Thoracic aorta (tissue), 2 donors: ENCODE measurements around the gene FREM1. TPM values are rescaled to one million over a fixed set of nuclear protein-coding genes. Genes with fewer than 3 reads are reported as not detected.

Source experiments
- ATAC-seq: fragments of 150-250 bp; one replicate; pipeline ENCODE4 v1.8.0; 2017; ENCODE audit warnings: low read depth; ENCODE audit not compliant: insufficient number of reproducible peaks, low FRiP score
- DNase-seq: peaks from one replicate; pipeline ENCODE4 v3.0.0-alpha.2; 2020; ENCODE audit warnings: low spot score
- H3K27ac ChIP-seq, 2 donors: fragments of 200-600 bp; sonication (generic); 1 replicate in 1 of 2; 2 replicates in 1 of 2; pipeline ENCODE4 v1.5.1; 2016; ENCODE audit warnings: mild to moderate bottlenecking in 2 of 2, moderate library complexity in 2 of 2
- H3K27me3 ChIP-seq: fragments of 200-600 bp; sonication (generic); replicated peaks from 2 replicates; pipeline ENCODE4 v1.6.0; 2016; ENCODE audit warnings: mild to moderate bottlenecking; ENCODE audit not compliant: insufficient read depth
- H3K36me3 ChIP-seq: fragments of 200-600 bp; sonication (generic); one replicate; pipeline ENCODE4 v1.5.1; 2016
- H3K4me1 ChIP-seq, 2 donors: fragments of 200-600 bp; sonication (generic); 1 replicate in 1 of 2; 2 replicates in 1 of 2; pipeline versions ENCODE4 v1.5.1 to v1.6.0; 2016; ENCODE audit warnings: low read depth in 2 of 2, mild to moderate bottlenecking in 1 of 2; ENCODE audit not compliant: control insufficient read depth in 1 of 2
- H3K4me3 ChIP-seq: fragments of 200-600 bp; sonication (generic); 2 replicates; pipeline ENCODE4 v1.5.1; 2016; ENCODE audit warnings: mild to moderate bottlenecking
- H3K9me3 ChIP-seq: fragments of 200-600 bp; sonication (generic); 2 replicates; pipeline ENCODE4 v1.5.1; 2016
- total RNA-seq, 2 donors: library from RNA; depleted of rRNA; stranded (reverse); fragments of >200 nt; gene quantifications; one replicate each; pipeline versions ENCODE4 v1.1.0 to v1.2.3, GENCODE V29; 2016
- TF ChIP-seq, protein P1 (sequence below): fragments of 200-600 bp; sonication (generic); IDR thresholded peaks from one replicate; pipeline ENCODE4 v1.5.1; 2019; ENCODE audit warnings: antibody characterized with exemption

Gene FREM1
- total RNA-seq, 2 donors from 2014 or later = 9.9 to 24.8 TPM

DNA sequence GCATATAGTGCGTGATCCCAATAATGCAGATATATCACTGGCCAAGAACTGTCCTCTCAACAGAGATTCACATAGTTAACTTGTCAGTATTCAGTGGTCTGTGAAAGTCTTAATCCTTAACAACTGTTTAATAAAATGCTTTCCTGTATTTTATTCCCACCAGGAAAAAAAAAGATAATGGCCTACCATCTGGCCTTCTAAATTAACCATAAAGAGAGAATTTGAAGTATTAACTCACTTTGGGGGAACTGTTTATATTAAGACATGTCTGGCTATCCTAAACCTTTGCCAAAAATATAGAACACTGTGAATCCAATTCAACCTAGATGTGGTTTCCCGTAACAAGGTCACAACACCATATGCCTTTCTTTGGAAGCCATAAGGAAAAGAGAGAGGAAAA is 818 bp upstream of the FREM1 start:
- Histone ChIP-seq H3K4me1 (peaks cover 16 to 28% of the 10 kb centered on the region in 2 donors), H3K36me3 (no peaks in the 10 kb centered on the region), H3K27me3 (no peaks in the 10 kb centered on the region), H3K27ac (no peak overlapping the region), H3K9me3 (no peaks in the 10 kb centered on the region), H3K4me3 (no peak overlapping the region)
- DNase-seq = no peak
- TF ChIP-seq, protein P1, sequence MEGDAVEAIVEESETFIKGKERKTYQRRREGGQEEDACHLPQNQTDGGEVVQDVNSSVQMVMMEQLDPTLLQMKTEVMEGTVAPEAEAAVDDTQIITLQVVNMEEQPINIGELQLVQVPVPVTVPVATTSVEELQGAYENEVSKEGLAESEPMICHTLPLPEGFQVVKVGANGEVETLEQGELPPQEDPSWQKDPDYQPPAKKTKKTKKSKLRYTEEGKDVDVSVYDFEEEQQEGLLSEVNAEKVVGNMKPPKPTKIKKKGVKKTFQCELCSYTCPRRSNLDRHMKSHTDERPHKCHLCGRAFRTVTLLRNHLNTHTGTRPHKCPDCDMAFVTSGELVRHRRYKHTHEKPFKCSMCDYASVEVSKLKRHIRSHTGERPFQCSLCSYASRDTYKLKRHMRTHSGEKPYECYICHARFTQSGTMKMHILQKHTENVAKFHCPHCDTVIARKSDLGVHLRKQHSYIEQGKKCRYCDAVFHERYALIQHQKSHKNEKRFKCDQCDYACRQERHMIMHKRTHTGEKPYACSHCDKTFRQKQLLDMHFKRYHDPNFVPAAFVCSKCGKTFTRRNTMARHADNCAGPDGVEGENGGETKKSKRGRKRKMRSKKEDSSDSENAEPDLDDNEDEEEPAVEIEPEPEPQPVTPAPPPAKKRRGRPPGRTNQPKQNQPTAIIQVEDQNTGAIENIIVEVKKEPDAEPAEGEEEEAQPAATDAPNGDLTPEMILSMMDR = no peak
- no peak for ATAC-seq

DNA sequence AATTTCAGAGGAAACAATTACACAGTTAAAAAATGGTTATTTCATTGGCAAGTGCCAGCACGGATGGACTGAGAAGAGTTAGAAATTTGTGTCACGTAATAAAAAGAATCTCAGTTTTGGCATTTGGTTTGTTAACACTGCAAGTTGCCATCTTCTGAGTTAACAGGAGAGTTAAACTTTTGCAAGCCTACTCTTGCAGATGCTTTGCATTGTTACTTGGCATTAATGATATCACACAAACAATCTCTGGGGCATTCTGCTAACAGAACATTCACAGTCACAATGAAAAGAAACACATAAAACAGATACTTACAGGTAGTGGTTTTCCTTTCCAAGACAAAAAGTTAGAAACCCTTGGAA is 647 bp downstream of the FREM1 start:
- Histone ChIP-seq H3K36me3 (no peaks in the 10 kb centered on the region), H3K4me3 (peak overlapping the region; percentile 72), H3K27ac (peak overlapping the region; percentile 70 to 72), H3K9me3 (no peaks in the 10 kb centered on the region), H3K4me1 (peaks cover 17 to 41% of the 10 kb centered on the region in 2 donors), H3K27me3 (no peaks in the 10 kb centered on the region)
- ATAC-seq = no peak
- TF ChIP-seq, protein P1 = no peak
- no peak for DNase-seq

DNA sequence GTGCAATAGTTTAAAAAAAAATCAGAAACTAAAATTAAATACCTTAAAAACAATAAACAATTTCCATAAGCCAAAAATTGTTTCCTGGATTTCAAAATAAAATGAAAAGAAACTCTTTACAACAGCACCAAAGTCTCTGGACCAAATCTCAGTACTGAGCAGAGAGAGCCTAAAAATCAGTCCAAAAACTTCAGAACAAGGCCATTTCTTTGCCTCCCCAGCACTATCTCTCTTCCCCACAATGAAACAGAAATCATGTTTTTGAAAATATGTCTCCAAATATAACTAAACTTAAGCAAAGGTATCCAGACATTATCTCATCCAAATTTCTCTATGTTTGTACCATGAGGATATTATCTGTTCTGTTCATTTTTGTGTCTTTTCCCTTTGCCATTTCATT is 1.0 kb downstream of the FREM1 start:
- H3K36me3 ChIP-seq = no peaks in the 10 kb centered on the region
- DNase-seq = no peak
- TF ChIP-seq, protein P1 = no peak
- no peaks in the 10 kb centered on the region for H3K27me3 ChIP-seq
- H3K4me1 ChIP-seq = peaks cover 17 to 41% of the 10 kb centered on the region in 2 donors
- peak overlapping the region; percentile 72 for H3K4me3 ChIP-seq
- H3K27ac ChIP-seq = peak overlapping the region; percentile 70 to 72
- no peaks in the 10 kb centered on the region for H3K9me3 ChIP-seq
- no peak for ATAC-seq

DNA sequence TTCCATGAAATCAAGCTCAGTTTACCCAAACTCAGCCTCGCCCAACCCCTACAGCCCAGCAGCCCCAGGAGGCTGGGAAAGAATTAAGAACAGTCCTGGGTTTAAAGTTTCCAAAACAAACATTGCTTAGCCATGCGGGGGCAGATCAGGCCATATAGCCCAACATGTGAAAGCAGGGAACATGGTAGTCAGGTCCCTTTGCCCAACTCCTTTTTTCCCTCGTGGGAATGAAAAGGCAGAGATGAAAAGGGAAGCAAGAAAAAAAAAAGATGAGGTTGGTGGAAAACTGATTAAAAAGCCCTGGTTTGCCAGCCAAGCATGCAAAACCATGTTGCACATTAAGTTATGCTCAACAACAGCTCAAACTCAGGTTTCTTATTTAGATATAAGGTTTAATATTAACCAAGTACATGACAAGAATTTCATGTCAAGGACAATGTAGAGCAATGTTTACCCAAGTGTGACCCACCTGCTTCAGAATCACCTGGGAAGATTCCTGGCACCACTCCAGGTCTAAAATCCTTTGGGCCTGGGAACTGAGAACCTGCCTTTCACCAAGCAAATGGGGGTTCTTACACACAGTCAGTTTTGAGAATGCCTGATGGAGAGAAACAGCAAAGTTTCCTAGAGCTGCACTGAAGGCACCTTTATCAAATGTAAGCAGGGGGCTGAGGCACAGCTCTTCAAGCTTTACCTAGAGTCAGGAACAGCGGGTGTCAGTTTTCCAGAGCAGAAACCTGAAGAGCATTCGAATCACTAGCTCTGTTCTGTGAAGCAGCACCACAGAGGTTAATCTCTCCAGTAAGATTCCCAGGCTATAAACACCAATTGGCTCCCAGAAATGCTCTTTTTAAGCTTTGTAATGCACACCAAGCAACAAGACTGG is 1.7 kb downstream of the FREM1 start:
- H3K4me1 ChIP-seq = peaks cover 17 to 42% of the 10 kb centered on the region in 2 donors
- no peaks in the 10 kb centered on the region for H3K27me3 ChIP-seq
- ATAC-seq (no peak), DNase-seq (no peak)
- peak overlapping the region; percentile 70 to 72 for H3K27ac ChIP-seq
- TF ChIP-seq, protein P1 = no peak
- H3K36me3 ChIP-seq = no peaks in the 10 kb centered on the region
- no peaks in the 10 kb centered on the region for H3K9me3 ChIP-seq
- H3K4me3 ChIP-seq = peak overlapping the region; percentile 72

DNA sequence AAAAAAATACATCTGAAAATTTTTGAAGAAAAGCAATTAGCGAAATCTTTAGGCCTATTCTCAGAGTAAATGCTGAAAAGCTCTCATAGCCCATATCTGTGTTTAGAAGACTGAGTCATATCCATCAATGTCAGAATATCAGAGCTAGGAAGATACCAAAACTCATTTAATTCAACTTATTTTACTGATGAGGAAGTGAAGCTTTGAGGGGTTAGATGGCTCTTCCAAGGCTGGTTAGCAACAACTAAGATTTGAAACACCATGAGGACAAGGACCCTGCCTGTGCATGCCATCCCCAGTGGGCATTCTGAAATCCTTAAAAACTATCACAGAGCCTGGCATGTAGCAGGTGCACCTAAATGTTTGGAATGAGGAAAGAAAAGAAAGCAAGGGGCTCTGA is 2.5 kb downstream of the FREM1 start:
- TF ChIP-seq, protein P1 = no peak
- peak overlapping the region; percentile 72 for H3K4me3 ChIP-seq
- peak overlapping the region; percentile 70 to 72 for H3K27ac ChIP-seq
- ATAC-seq = no peak
- H3K4me1 ChIP-seq = peaks cover 17 to 50% of the 10 kb centered on the region in 2 donors
- no peaks in the 10 kb centered on the region for H3K36me3 ChIP-seq
- H3K9me3 ChIP-seq = no peaks in the 10 kb centered on the region
- H3K27me3 ChIP-seq = no peaks in the 10 kb centered on the region
- no peak for DNase-seq
